BLaER1 (cell line): ENCODE data around the gene CPNE7.

Experiments
- H3K27ac ChIP-seq: shearing (Covaris generic); formaldehyde crosslinking; 2 replicates; pipeline ENCODE4 v1.8.1; 2022
- H3K27me3 ChIP-seq: shearing (Covaris generic); formaldehyde crosslinking; 2 replicates; pipeline ENCODE4 v1.8.1; 2022
- H3K36me3 ChIP-seq: shearing (Covaris generic); formaldehyde crosslinking; 2 replicates; pipeline ENCODE4 v1.8.1; 2022
- H3K4me1 ChIP-seq: shearing (Covaris generic); formaldehyde crosslinking; 2 replicates; pipeline ENCODE4 v1.8.1; 2022
- H3K4me2 ChIP-seq: shearing (Covaris generic); formaldehyde crosslinking; 2 replicates; pipeline ENCODE4 v1.8.1; 2022
- H3K4me3 ChIP-seq: shearing (Covaris generic); formaldehyde crosslinking; 2 replicates; pipeline ENCODE4 v1.8.1; 2022
- H3K9ac ChIP-seq: shearing (Covaris generic); formaldehyde crosslinking; 2 replicates; pipeline ENCODE4 v1.8.1; 2022
- H3K9me3 ChIP-seq: shearing (Covaris generic); formaldehyde crosslinking; 2 replicates; pipeline ENCODE4 v1.8.1; 2022
- H4K20me1 ChIP-seq: shearing (Covaris generic); formaldehyde crosslinking; 2 replicates; pipeline ENCODE4 v1.8.1; 2022
- Cebpa-rat ChIP-seq: shearing (Covaris generic); IDR thresholded peaks from 2 replicates; pipeline ENCODE4 v1.8.1; 2022

CPNE7 gene

DNA sequence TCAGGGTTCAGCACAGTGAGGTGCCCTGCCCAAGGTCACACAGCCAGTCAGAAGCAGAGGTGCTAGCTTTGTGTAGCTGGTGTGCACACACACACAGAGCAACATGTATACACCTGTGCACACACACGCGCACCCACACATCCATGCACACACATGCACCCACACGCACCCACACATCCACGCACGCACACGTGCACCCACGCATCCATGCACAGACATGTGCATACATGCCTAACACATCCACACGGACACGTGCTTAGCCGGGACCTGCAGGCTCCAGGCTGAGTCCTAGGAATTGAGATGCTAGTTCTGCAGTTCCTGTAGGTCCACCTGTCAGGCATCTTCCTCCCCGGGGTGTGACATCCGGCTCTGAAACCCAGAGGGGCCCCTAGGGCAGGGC is 24.9 kb downstream of the CPNE7 start:
- Histone ChIP-seq H3K4me2 (no peak overlapping the region; the same call in 1 of the 2 replicates), H3K27ac (no peak overlapping the region), H3K36me3 (peaks cover 20% of the 10 kb centered on the region), H3K4me3 (no peak overlapping the region), H3K27me3 (no peaks in the 10 kb centered on the region), H4K20me1 (no peaks in the 10 kb centered on the region), H3K9me3 (no peaks in the 10 kb centered on the region), H3K4me1 (peaks cover 61% of the 10 kb centered on the region), H3K9ac (no peak overlapping the region)
- no peak for TF ChIP-seq Cebpa-rat

DNA sequence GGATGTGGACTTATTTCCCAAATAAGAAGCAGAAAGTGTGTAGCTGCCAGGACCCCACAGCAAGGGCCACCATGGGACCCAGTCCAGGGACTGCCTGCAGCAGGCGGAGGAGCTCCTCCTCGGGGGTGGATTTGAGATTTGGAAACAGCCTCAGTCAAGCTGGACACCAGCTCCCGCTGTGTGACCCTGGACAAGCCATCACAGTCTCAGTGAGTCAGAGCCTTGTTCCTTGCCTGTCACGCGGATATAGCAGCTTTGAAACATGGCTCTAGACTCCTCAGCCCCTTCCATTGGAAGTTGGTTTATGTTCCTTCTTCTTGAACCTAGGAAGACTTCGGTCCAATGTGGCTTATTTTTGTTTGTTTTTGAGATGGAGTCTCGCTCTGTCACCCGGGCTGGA is 25.4 kb downstream of the CPNE7 start:
- no peak overlapping the region for H3K27ac ChIP-seq
- no peaks in the 10 kb centered on the region for H4K20me1 ChIP-seq
- H3K9ac ChIP-seq, result no peak overlapping the region
- peaks cover 64% of the 10 kb centered on the region for H3K4me1 ChIP-seq
- peaks cover 14% of the 10 kb centered on the region for H3K36me3 ChIP-seq
- no peaks in the 10 kb centered on the region for H3K27me3 ChIP-seq
- no peak for TF ChIP-seq Cebpa-rat
- no peak overlapping the region for H3K4me3 ChIP-seq
- H3K9me3 ChIP-seq, result no peaks in the 10 kb centered on the region
- no peak overlapping the region; the same call in 1 of the 2 replicates for H3K4me2 ChIP-seq

DNA sequence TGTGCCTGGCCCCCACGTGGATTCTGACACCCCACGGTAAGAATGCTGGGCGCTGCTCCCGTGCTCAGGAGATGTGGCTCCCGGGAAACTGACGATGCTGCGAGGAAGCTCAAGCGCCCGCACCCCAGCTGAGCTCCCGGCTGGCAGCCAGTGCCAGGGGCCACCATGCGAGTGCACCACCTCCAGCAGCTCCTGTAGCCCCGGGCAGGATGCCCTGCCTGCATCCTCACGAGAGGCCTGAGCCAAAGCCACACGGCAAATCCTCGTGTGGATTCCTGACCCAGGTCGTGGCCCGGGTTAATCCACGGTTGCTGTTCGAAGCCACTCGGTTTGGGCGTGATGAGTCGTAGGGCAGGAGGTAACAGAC is 26.3 kb downstream of the CPNE7 start:
- H3K4me1 ChIP-seq, result peaks cover 69% of the 10 kb centered on the region

DNA sequence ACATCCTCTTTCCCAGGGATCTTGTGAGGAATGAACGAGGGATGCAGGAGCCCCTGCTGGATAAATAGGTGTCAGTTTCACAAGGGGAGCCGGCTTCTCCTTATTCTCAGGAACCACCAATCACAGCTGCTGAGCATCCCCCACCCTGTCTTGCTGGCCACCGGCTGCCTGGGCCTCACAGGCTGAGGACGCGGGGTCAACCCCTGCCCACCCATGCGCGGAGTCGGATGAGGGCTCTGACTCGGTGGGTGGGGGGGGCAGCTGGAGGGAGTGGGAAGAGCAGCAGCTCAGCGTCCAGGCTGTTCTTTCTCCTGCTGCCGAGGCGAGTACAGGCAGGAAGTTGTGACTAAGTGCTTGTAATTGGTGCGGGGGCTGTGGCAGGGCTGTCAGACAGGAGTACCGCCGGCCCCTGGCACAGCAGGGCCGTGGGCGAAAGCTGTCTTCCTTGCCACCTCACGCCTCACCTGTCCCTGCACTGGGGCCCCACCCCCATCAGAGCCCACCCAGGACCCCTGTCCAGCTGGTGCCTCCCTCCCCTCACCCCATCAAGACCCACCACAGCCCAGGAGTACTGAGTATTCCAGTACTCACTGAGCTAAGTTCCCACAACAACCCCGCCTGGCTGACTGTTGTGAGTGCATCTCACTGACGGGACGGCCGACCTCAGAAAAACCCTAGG is 26.9 kb downstream of the CPNE7 start:
- no peaks in the 10 kb centered on the region for H3K27me3 ChIP-seq
- H3K27ac ChIP-seq, result peak overlapping the region; percentile 48
- TF ChIP-seq Cebpa-rat, result no peak
- H3K9ac ChIP-seq, result 0 out of 2 replicates have a peak overlapping the region, but pooled peaks have one; percentile 26
- H3K9me3 ChIP-seq, result no peaks in the 10 kb centered on the region
- peaks cover 70% of the 10 kb centered on the region for H3K4me1 ChIP-seq
- no peaks in the 10 kb centered on the region for H4K20me1 ChIP-seq
- peak overlapping the region; percentile 82 for H3K4me2 ChIP-seq
- H3K4me3 ChIP-seq, result no peak overlapping the region
- H3K36me3 ChIP-seq, result no peaks in the 10 kb centered on the region

More for the DNA sequence above, 26.3 kb downstream of the CPNE7 start:
- Histone ChIP-seq H4K20me1 (no peaks in the 10 kb centered on the region), H3K36me3 (peaks cover 5% of the 10 kb centered on the region; the same call in 1 of the 2 replicates), H3K4me2 (peak overlapping the region; percentile 82), H3K9me3 (no peaks in the 10 kb centered on the region), H3K4me3 (no peak overlapping the region), H3K9ac (no peak overlapping the region), H3K27ac (0 out of 2 replicates have a peak overlapping the region, but pooled peaks have one; percentile 48), H3K27me3 (no peaks in the 10 kb centered on the region)
- no peak for TF ChIP-seq Cebpa-rat

DNA sequence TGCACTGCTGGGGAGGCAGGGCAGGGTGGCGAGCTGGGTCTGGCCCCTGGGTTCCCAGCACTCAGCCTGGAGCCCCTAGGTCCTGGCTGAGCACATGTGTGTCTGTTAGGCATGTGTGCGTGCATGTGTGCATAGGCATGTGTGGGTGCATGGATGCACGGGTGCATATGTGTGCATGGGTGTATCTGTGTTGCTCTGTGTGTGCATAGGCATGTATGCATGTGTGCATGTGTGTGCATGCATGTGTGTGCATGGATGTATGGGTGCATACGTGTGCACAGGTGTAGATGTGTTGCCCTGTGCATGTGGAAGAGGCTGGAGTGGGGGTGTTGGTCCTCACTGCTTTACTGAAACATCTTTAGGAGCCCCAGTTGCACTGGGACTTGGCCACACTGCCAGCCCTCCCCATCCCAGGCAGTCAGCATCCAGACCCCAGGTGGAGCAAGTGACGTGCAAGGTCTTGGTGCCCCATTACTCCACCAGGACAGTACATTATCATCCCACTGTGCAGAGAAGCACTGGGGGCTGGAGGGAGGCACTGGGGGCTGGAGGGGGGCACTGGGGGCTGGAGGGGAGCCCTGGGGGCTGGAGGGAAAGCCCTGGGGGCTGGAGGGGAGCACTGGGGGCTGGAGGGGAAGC is 27.5 kb downstream of the CPNE7 start:
- peaks cover 77% of the 10 kb centered on the region for H3K4me1 ChIP-seq
- H3K27me3 ChIP-seq, result no peaks in the 10 kb centered on the region
- no peaks in the 10 kb centered on the region for H3K9me3 ChIP-seq
- no peak for TF ChIP-seq Cebpa-rat
- H3K4me3 ChIP-seq, result no peak overlapping the region
- H4K20me1 ChIP-seq, result no peaks in the 10 kb centered on the region
- no peaks in the 10 kb centered on the region for H3K36me3 ChIP-seq
- H3K27ac ChIP-seq, result peak overlapping the region; percentile 48; the same call in 1 of the 2 replicates
- peak overlapping the region; percentile 82 for H3K4me2 ChIP-seq
- 0 out of 2 replicates have a peak overlapping the region, but pooled peaks have one; percentile 26 for H3K9ac ChIP-seq

DNA sequence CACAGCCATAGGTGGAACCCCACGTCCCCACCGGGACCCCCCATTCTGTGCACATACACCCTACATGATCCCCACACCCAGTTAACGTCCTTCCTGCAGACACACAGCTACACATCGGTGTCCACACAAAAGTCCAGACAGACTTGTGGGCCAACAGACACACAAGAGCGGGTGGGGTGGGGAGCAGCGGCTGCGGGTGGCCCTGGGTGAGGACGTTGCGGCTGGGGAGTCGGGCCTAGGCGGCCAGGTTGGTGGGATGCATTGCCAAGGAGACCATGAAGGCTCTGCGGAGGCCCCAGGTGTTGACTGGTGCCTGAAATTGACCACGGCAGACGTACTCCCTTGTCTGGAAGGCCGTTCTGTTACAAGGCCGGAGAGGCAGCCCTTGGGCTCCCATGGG is 29.2 kb downstream of the CPNE7 start:
- peaks cover 85% of the 10 kb centered on the region for H3K4me1 ChIP-seq
- H3K27ac ChIP-seq, result peak overlapping the region; percentile 91
- TF ChIP-seq Cebpa-rat, result no peak
- peak overlapping the region; percentile 87 for H3K4me2 ChIP-seq
- H3K27me3 ChIP-seq, result no peaks in the 10 kb centered on the region
- no peaks in the 10 kb centered on the region for H3K36me3 ChIP-seq
- H3K9me3 ChIP-seq, result no peaks in the 10 kb centered on the region
- no peaks in the 10 kb centered on the region for H4K20me1 ChIP-seq
- peak overlapping the region; percentile 43; the same call in 1 of the 2 replicates for H3K4me3 ChIP-seq
- H3K9ac ChIP-seq, result peak overlapping the region; percentile 71; the same call in 1 of the 2 replicates

DNA sequence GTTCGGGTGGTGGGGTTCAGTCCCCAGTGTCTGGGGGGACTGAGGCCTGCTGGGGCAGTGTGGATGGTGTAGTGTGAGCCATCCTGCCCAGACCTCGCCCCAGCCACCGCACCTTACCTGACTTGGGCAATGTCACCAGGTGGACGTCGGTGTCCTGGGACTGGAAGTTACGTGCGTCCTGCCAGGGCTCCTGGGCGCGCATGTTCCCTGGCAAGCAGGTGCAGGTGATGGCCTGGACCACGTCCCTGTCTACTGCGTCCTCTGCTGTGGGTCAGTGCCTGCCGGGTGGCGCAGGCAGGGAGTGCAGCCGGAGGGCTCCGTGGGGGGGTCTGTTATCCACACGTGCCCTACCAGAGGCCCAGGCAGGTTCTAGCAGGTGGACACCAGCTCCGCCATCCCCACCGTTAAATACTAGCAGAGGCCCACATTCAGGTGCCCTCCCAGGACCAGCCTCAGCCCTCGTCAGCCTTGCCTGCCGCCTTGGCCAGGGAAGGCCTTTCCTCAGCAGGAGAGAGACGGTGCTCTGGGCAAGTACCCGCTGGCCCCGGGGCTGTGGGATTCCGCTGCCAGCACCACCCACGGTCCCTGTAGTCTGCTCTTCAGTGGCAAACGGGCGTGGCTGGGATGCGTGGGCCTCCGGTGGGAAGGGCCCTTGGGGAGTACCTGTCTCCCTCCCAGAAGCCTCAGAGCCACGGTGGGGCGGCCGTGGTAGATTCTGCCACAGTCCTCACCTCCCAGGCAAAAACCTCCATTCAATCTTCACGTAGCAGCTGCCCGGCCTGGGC is 29.8 kb downstream of the CPNE7 start:
- peak overlapping the region; percentile 91 for H3K27ac ChIP-seq
- peaks cover 85% of the 10 kb centered on the region for H3K4me1 ChIP-seq
- H3K27me3 ChIP-seq, result no peaks in the 10 kb centered on the region
- H4K20me1 ChIP-seq, result no peaks in the 10 kb centered on the region
- H3K36me3 ChIP-seq, result no peaks in the 10 kb centered on the region
- H3K9ac ChIP-seq, result peak overlapping the region; percentile 71
- H3K4me2 ChIP-seq, result peak overlapping the region; percentile 87
- H3K9me3 ChIP-seq, result no peaks in the 10 kb centered on the region
- peak overlapping the region; percentile 43; the same call in 1 of the 2 replicates for H3K4me3 ChIP-seq
- no peak for TF ChIP-seq Cebpa-rat

DNA sequence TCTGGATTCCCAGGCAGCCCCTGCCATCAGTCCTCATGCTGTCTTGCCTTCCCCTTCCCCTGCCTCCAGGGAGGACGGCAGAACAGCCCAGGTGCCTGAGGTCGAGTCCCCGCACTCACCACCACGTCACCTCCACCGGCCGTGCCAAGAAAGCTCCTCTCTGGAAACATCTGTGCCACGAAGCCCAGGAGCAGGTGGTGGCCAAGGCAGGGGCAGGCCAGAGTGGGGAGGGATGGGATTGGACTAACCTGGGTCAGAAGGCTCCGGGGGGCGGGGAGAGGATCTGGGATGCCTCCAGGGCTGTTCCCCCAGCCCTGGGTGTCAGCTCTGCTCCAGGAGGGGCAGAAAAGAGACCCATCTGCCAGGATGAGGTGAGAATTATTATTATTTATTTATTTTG is 30.4 kb downstream of the CPNE7 start:
- no peaks in the 10 kb centered on the region for H3K36me3 ChIP-seq
- H3K4me3 ChIP-seq, result peak overlapping the region; percentile 43; the same call in 1 of the 2 replicates
- TF ChIP-seq Cebpa-rat, result no peak
- peak overlapping the region; percentile 91 for H3K27ac ChIP-seq
- no peaks in the 10 kb centered on the region for H4K20me1 ChIP-seq
- H3K27me3 ChIP-seq, result no peaks in the 10 kb centered on the region
- peaks cover 85% of the 10 kb centered on the region for H3K4me1 ChIP-seq
- peak overlapping the region; percentile 87 for H3K4me2 ChIP-seq
- peak overlapping the region; percentile 71 for H3K9ac ChIP-seq
- no peaks in the 10 kb centered on the region for H3K9me3 ChIP-seq

DNA sequence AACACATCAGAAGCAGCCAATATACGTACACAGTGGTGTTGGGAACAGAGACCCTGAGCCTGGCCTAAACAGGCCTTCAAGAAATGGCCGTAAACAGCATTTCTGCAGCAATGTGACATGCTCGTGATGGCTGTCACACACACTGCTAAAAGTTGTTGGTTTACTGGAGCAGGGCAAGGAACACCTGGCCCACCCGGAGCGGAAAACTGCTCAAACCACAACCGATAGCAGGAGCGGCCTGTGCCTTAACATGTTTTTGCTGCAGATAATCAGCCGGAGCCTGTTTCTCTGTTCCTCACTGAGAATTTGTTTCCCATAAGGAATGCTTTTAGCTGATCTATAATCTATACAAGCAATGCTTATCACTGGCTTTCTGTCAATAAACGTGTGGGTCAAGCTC is 31.9 kb downstream of the CPNE7 start:
- H3K9ac ChIP-seq, result peak overlapping the region; percentile 71
- peak overlapping the region; percentile 91 for H3K27ac ChIP-seq
- no peak for TF ChIP-seq Cebpa-rat
- H3K4me3 ChIP-seq, result peak overlapping the region; percentile 50; the same call in 1 of the 2 replicates
- H3K4me1 ChIP-seq, result peaks cover 89% of the 10 kb centered on the region
- no peaks in the 10 kb centered on the region for H3K9me3 ChIP-seq
- no peaks in the 10 kb centered on the region for H4K20me1 ChIP-seq
- peak overlapping the region; percentile 87 for H3K4me2 ChIP-seq
- no peaks in the 10 kb centered on the region for H3K27me3 ChIP-seq
- no peaks in the 10 kb centered on the region for H3K36me3 ChIP-seq
